Neural progenitor cell (in vitro differentiated cells): ENCODE data around the gene KLK3. TPM values are rescaled to one million over a fixed set of nuclear protein-coding genes. Genes with fewer than 3 reads are reported as not detected.

ENCODE experiments used
- DNase-seq: peaks from one replicate; pipeline ENCODE4 v3.0.0-alpha.2; 2016; ENCODE audit warnings: low spot score
- H2AFZ ChIP-seq: fragments of 200-600 bp; sonication (generic); replicated peaks from 2 replicates; pipeline ENCODE4 v1.6.1; 2016; ENCODE audit warnings: antibody characterized with exemption
- H3F3A ChIP-seq: fragments of 200-600 bp; sonication (generic); 2 replicates; pipeline ENCODE4 v1.6.1; 2016; ENCODE audit warnings: antibody characterized with exemption, low read depth
- H3K27ac ChIP-seq: fragments of 200-600 bp; sonication (generic); 2 replicates; pipeline ENCODE4 v1.5.1; 2016; ENCODE audit warnings: mild to moderate bottlenecking
- H3K27me3 ChIP-seq: fragments of 200-600 bp; sonication (generic); 2 replicates; pipeline ENCODE4 v1.6.1; 2016; ENCODE audit warnings: mild to moderate bottlenecking, moderate library complexity
- H3K36me3 ChIP-seq: fragments of 200-600 bp; sonication (generic); 2 replicates; pipeline ENCODE4 v1.5.1; 2016
- H3K4me1 ChIP-seq: fragments of 200-600 bp; sonication (generic); 2 replicates; pipeline ENCODE4 v1.6.1; 2016; ENCODE audit warnings: mixed run types
- H3K4me2 ChIP-seq: fragments of 200-600 bp; sonication (generic); 2 replicates; pipeline ENCODE4 v1.6.1; 2016
- H3K4me3 ChIP-seq: fragments of 200-600 bp; sonication (generic); 2 replicates; pipeline ENCODE4 v1.5.1; 2016
- H3K79me2 ChIP-seq: fragments of 200-600 bp; sonication (generic); 2 replicates; pipeline ENCODE4 v1.6.1; 2016; ENCODE audit warnings: low read depth
- H3K9ac ChIP-seq: fragments of 200-600 bp; sonication (generic); 2 replicates; pipeline ENCODE4 v1.6.1; 2016
- H3K9me3 ChIP-seq: fragments of 200-600 bp; sonication (generic); 2 replicates; pipeline ENCODE4 v1.5.1; 2016; ENCODE audit warnings: low read depth
- H4K20me1 ChIP-seq: fragments of 200-600 bp; sonication (generic); 2 replicates; pipeline ENCODE4 v1.6.1; 2016; ENCODE audit warnings: low read depth
- H3K27ac Mint-ChIP-seq: 3 replicates; pipeline ENCODE4 v1.8.0; 2021; ENCODE audit warnings: mixed read lengths
- H3K27me3 Mint-ChIP-seq: 2 replicates; pipeline ENCODE4 v1.8.0; 2022; ENCODE audit warnings: low read depth, mild to moderate bottlenecking, inconsistent platforms, moderate library complexity, mixed read lengths; ENCODE audit not compliant: insufficient read depth
- H3K36me3 Mint-ChIP-seq: 3 replicates; pipeline ENCODE4 v1.8.0; 2021; ENCODE audit warnings: mixed read lengths
- H3K4me1 Mint-ChIP-seq: 3 replicates; pipeline ENCODE4 v1.8.0; 2021; ENCODE audit warnings: mixed read lengths
- H3K4me3 Mint-ChIP-seq: 3 replicates; pipeline ENCODE4 v1.8.0; 2021; ENCODE audit warnings: mild to moderate bottlenecking, moderate library complexity, mixed read lengths
- H3K9me3 Mint-ChIP-seq: 3 replicates; pipeline ENCODE4 v1.8.0; 2020; ENCODE audit warnings: mixed read lengths
- CTCF ChIP-seq: fragments of 200-600 bp; sonication (generic); IDR thresholded peaks from 2 replicates; pipeline ENCODE4 v1.5.1; 2017; ENCODE audit warnings: antibody characterized with exemption, mild to moderate bottlenecking
- EZH2 ChIP-seq: fragments of 200-600 bp; sonication (generic); IDR thresholded peaks from 2 replicates; pipeline ENCODE4 v1.6.1; 2017; ENCODE audit warnings: antibody characterized with exemption, mild to moderate bottlenecking, moderate library complexity
- EZH2phosphoT487 ChIP-seq: fragments of 200-600 bp; sonication (generic); IDR thresholded peaks from 2 replicates; pipeline ENCODE4 v1.6.1; 2017; ENCODE audit warnings: antibody characterized with exemption
- total RNA-seq: library from RNA; depleted of rRNA; stranded (reverse); fragments of >200 nt; gene quantifications from 2 replicates; pipeline ENCODE4 v1.2.3, GENCODE V29; 2015; ENCODE audit warnings: low replicate concordance

KLK3 gene
- total RNA-seq, 1 donor from 2014 or later: not detected

- no peak overlapping the region for H3K27ac ChIP-seq
- no peaks in the 10 kb centered on the region for H3K36me3 ChIP-seq
- H3K36me3 Mint-ChIP-seq: no peaks in the 10 kb centered on the region
- no peaks in the 10 kb centered on the region for H4K20me1 ChIP-seq
- no peak for DNase-seq
- no peak for TF ChIP-seq CTCF
- no peak for TF ChIP-seq EZH2phosphoT487
- no peak for TF ChIP-seq EZH2
- no peak overlapping the region for H3K9ac ChIP-seq
- peaks cover 10% of the 10 kb centered on the region for H3K27me3 Mint-ChIP-seq
- H3K27me3 ChIP-seq: peaks cover 67% of the 10 kb centered on the region
- H3F3A ChIP-seq: no peaks in the 10 kb centered on the region
- H3K9me3 Mint-ChIP-seq: no peaks in the 10 kb centered on the region
- H2AFZ ChIP-seq: no peak overlapping the region
- H3K4me1 ChIP-seq: no peaks in the 10 kb centered on the region
- no peak overlapping the region for H3K4me2 ChIP-seq
- no peak overlapping the region for H3K27ac Mint-ChIP-seq
- no peaks in the 10 kb centered on the region for H3K9me3 ChIP-seq
- H3K4me3 Mint-ChIP-seq: no peak overlapping the region
- no peaks in the 10 kb centered on the region for H3K4me1 Mint-ChIP-seq
- no peaks in the 10 kb centered on the region for H3K79me2 ChIP-seq
- H3K4me3 ChIP-seq: no peak overlapping the region
Observed at GRCh38 chr19:50875795-50876422, 21.2 kb downstream of the KLK3 start.

- Histone ChIP-seq H3K4me2 (no peak overlapping the region), H4K20me1 (no peaks in the 10 kb centered on the region), H3K4me3 (no peak overlapping the region), H2AFZ (no peak overlapping the region), H3K27me3 (peaks cover 66% of the 10 kb centered on the region), H3F3A (no peaks in the 10 kb centered on the region), H3K9me3 (no peaks in the 10 kb centered on the region), H3K36me3 (no peaks in the 10 kb centered on the region), H3K79me2 (no peaks in the 10 kb centered on the region), H3K27ac (no peak overlapping the region), H3K9ac (no peak overlapping the region), H3K4me1 (no peaks in the 10 kb centered on the region)
- Mint-ChIP-seq H3K4me1 (no peaks in the 10 kb centered on the region), H3K27me3 (peaks cover 10% of the 10 kb centered on the region), H3K36me3 (no peaks in the 10 kb centered on the region), H3K27ac (no peak overlapping the region), H3K4me3 (no peak overlapping the region), H3K9me3 (no peaks in the 10 kb centered on the region)
- DNase-seq: no peak
- no peak for TF ChIP-seq CTCF
- no peak for TF ChIP-seq EZH2phosphoT487
- TF ChIP-seq EZH2: no peak
Observed at GRCh38 chr19:50876456-50876855, 21.7 kb downstream of the KLK3 start.

DNA sequence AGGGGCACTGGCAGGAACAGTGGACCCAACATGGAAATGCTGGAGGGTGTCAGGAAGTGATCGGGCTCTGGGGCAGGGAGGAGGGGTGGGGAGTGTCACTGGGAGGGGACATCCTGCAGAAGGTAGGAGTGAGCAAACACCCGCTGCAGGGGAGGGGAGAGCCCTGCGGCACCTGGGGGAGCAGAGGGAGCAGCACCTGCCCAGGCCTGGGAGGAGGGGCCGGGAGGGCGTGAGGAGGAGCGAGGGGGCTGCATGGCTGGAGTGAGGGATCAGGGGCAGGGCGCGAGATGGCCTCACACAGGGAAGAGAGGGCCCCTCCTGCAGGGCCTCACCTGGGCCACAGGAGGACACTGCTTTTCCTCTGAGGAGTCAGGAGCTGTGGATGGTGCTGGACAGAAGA is 22.6 kb downstream of the KLK3 start:
- TF ChIP-seq CTCF: no peak
- no peak for TF ChIP-seq EZH2
- TF ChIP-seq EZH2phosphoT487: no peak
- H3K4me3 Mint-ChIP-seq: no peak overlapping the region
- H3K4me1 ChIP-seq: no peaks in the 10 kb centered on the region
- no peak overlapping the region for H3K4me3 ChIP-seq
- H3K4me2 ChIP-seq: no peak overlapping the region
- DNase-seq: no peak
- no peaks in the 10 kb centered on the region for H3K36me3 ChIP-seq
- H3K9me3 ChIP-seq: no peaks in the 10 kb centered on the region
- no peaks in the 10 kb centered on the region for H3K4me1 Mint-ChIP-seq
- H3K9ac ChIP-seq: no peak overlapping the region
- H3K27ac ChIP-seq: no peak overlapping the region
- H2AFZ ChIP-seq: no peak overlapping the region
- no peak overlapping the region for H3K27ac Mint-ChIP-seq
- H3K79me2 ChIP-seq: no peaks in the 10 kb centered on the region
- H4K20me1 ChIP-seq: no peaks in the 10 kb centered on the region
- peaks cover 12% of the 10 kb centered on the region for H3K27me3 Mint-ChIP-seq
- no peaks in the 10 kb centered on the region for H3K36me3 Mint-ChIP-seq
- no peaks in the 10 kb centered on the region for H3K9me3 Mint-ChIP-seq
- no peaks in the 10 kb centered on the region for H3F3A ChIP-seq
- peaks cover 64% of the 10 kb centered on the region for H3K27me3 ChIP-seq
